Placental pericyte (primary cell): ENCODE results near the gene EREG. TPM values are rescaled to one million over a fixed set of nuclear protein-coding genes. Genes with fewer than 3 reads are reported as not detected.

ENCODE experiments used
- total RNA-seq: library from RNA; depleted of rRNA; stranded (reverse); fragments of >200 nt; gene quantifications from 2 replicates; pipeline ENCODE4 v1.2.3, GENCODE V29; 2012

EREG gene
- total RNA-seq: 1.3 and 20.9 TPM in 2 replicates

GRCh38 chr4:74364652-74365491, at the start of gene EREG:
Gene EREG, plus strand, starts transcription at chr4:74365145. Its CDS starts 164 bp downstream, at chr4:74365309.

Other genes with a start within 250 kb of the EREG start
- 15.8 and 23.2 TPM in 2 replicates for gene MTHFD2L, start 207.0 kb upstream of the EREG start, total RNA-seq
- not detected in 2 replicates for gene EPGN, start 56.7 kb upstream of the EREG start, total RNA-seq
- 1.3 and 16.2 TPM in 2 replicates for gene AREG, start 80.0 kb downstream of the EREG start, total RNA-seq